Measurements from ENCODE around the gene C7.
"Not testable (repeated sequence)": the region's sequence is repeated elsewhere in the genome, so short reads cannot be mapped to it uniquely, and the experiment has no call there.

GRCh38 chr5:40872253-40872652, 37.0 kb upstream of the C7 start:
- TF ChIP-seq CTCF (IDR thresholded peaks at IDR 0.05 in 4 of 5, conservative IDR thresholded peaks at IDR 0.05 in 1 of 5); POLR2A (IDR thresholded peaks at IDR 0.05): not testable (repeated sequence)

Data from gastrocnemius medialis (tissue), 4 donors.